Occipital lobe (tissue), 2 donors: Measurements from ENCODE around the gene SNAPC2. TPM values are rescaled to one million over a fixed set of nuclear protein-coding genes. Genes with fewer than 3 reads are reported as not detected.
"Not testable (repeated sequence)": the region's sequence is repeated elsewhere in the genome, so short reads cannot be mapped to it uniquely, and the experiment has no call there.

ENCODE experiments used
- DNase-seq: peaks from one replicate; lab custom pipeline; 2025; lab: John Stamatoyannopoulos, UW
- total RNA-seq: library from RNA; depleted of rRNA; stranded (reverse); fragments of >200 nt; gene quantifications from one replicate; pipeline ENCODE4 v1.2.3, GENCODE V29; 2014

Gene SNAPC2
- total RNA-seq, 1 donor from 2014 or later, result 6.2 TPM

DNA sequence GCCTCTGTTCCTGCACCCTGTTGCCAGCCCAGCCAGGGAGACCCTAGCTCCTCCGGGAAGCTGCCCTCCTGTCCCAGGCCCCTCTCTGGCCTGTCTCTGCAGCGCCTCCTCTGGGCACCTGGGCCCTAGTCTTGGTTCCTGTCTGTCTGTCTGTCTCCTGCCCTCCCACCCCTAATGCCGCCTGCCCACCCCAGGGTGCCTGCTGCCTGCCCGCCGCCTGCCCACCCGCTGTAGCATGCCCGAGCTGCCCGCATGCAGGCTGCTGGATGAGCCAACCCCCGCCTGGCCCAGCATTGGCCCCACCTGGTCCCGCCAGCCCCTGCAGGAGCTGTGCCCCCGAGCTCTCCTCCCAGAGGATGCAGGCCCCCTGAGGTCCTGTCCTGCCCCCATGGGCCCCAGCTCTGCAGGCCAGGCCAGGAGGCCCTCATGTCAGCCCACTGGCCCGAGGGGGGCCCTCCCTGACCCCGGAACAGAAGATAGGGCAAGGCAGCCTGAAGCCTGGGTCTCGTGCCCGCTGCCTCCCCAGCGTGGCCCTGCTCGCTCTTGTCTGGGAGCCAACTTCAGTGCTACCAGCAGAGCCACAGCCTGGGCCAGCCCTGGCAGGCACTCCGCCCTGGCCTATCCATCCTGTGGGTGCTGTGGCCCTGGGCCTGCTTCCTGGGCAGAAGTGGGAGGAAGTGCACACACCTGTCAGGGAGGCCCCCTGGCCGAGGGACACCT, 11.2 kb upstream of the SNAPC2 start:
- DNase-seq, result no peak

DNA sequence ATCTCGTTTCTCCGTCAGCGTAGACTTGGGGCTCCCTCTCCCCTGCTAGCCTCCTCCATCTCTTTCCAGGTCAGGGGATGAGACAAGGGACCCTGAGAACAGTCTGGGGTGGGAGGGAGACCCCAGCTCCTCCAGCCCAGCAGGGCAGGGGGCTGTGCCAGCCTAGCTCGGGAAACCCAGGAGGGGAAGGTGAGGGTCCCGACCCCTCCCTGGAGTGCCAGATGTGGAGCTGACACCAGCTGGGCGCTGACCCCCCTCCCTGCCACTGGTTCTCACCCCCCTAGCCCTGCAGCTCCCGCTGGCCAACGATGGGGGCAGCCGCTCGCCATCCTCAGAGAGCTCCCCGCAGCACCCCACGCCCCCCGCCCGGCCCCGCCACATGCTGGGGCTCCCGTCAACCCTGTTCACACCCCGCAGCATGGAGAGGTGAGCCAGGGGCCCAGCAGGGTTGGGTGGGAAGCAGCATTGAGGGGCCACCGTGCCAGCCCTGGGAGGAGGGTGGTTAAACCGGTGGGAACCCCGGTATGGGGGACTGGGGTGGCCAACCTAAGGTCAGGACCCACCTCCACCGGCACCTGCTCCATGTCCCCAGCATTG, 10.6 kb upstream of the SNAPC2 start:
- DNase-seq, result no peak

DNA sequence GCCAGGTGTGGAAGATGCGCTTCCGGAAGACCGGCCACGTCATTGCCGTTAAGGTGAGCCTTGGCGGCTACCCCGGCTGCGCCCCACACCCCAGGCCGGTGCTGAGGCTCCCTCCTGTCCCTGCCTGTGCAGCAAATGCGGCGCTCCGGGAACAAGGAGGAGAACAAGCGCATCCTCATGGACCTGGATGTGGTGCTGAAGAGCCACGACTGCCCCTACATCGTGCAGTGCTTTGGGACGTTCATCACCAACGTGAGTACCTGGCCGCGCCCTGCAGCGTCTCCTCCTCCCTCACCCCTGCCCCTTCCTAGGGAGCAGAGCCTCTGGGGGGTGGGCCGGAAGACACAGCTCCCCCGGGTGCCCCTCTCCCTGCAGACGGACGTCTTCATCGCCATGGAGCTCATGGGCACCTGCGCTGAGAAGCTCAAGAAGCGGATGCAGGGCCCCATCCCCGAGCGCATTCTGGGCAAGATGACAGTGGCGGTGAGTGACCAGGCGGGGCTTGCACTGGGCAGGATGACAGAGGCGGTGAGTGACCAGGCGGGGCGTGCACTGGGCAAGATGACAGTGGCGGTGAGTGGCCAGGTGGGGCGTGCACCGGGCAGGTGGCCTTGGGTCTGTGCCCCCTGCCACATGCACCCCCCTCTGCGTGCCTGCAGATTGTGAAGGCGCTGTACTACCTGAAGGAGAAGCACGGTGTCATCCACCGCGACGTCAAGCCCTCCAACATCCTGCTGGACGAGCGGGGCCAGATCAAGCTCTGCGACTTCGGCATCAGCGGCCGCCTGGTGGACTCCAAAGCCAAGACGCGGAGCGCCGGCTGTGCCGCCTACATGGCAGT, 9.6 kb upstream of the SNAPC2 start:
- DNase-seq, result no peak

DNA sequence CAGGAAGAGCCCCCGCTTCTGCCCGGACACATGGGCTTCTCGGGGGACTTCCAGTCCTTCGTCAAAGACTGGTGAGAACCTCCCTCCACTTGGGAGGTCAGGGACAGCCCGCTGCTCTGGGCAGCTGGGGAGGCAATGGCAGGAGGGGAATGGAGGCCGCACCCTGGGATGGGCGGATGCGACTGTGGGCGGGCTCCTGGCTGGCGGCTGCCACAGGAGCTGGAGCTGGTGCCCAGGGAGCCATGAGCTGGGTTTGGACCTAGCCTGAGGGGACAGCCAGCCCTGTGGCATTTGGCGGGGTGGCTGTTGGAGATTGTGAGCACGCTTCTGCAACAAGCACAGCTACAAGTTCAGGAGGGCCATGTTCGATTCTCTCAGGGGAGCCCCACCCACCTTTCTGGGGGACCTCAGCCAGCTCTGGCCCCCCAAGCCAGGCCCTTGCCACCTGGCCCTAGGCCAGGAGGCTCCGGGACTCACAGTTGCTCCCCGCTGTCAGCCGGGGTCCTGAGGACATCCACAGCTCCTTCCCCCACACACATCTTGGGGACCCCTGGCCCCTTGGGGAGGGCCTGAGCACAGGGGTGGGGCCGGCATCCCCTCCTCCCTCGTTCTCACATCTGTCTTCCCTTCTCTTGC, 8.5 kb upstream of the SNAPC2 start:
- no peak for DNase-seq

DNA sequence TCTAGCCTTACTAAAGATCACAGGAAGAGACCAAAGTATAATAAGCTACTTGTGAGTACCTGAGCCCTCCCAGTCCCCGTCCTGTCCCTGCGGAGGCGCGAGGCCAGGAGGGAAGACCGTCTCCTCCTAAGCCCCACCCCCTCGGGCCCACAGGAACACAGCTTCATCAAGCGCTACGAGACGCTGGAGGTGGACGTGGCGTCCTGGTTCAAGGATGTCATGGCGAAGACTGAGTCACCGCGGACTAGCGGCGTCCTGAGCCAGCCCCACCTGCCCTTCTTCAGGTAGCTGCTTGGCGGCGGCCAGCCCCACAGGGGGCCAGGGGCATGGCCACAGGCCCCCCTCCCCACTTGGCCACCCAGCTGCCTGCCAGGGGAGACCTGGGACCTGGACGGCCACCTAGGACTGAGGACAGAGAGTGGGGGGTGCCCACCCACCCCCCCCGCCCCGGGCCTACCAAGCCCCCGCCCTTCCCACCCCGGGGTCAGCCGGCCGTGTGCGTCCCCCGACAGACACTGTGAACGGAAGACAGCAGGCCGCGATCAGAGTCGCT, 7.9 kb upstream of the SNAPC2 start:
- no peak for DNase-seq

DNA sequence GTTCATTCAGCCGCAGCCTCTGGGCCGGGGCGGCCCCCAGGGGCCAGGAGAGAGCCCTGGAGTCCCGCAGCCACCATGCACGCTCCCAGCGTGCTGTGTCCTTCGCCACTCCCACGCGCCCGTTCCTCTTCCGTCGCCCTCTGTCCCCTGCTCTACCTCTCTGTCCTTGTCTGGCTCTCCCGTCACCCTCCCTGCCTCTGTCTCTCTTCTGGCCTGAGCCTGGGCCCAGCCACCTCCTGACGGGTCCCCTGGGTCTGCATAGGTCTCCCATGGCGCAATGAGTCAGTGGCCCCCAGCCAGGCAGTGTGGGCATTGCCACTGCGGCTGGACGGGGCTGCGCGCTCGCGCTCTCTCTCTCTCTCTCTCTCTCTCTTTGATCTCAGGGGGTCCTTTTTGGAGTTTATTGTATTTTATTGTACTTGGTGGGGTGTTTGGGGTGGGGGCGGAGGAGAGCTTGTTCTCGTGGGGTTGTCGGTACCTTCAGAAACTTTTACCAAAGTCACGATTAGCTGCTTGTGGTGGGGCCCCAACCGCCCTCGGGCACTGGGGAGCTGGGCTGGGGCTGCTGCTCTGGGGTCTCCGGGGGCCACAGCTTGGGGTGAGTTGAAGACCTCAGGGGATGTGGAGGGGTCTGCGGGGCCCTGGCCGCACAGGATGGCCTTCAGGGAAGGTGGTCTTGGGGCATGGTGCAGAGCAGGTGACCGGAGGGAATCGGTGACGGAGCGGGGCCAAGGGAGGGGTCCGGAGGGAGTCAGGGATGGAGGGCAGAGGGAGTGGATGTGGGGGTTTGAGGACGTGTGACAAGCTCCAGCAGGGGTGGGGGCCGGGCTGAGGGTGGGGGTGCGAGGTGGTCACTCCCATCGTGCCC, 7.2 kb upstream of the SNAPC2 start:
- DNase-seq, result no peak

DNA sequence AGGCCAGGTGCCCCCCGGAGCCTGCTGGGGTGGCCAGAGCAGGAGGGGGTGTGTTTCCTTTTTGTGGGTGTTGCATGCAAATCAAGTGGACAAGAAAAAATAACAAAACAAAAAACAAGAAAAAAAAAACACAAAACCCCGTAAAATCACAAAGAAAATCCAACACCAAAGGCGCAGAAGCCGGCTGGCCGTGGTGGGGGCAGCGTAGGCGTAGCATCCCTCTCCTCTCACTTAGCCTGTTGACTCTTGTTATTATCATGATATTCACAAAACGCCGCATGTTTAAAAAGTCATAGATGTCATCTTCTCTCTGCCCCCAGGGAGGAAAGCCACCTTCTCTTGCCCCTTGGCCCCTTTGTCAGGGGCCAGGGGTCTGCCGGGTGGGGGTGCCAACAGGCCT, 6.5 kb upstream of the SNAPC2 start:
- DNase-seq, result no peak

DNA sequence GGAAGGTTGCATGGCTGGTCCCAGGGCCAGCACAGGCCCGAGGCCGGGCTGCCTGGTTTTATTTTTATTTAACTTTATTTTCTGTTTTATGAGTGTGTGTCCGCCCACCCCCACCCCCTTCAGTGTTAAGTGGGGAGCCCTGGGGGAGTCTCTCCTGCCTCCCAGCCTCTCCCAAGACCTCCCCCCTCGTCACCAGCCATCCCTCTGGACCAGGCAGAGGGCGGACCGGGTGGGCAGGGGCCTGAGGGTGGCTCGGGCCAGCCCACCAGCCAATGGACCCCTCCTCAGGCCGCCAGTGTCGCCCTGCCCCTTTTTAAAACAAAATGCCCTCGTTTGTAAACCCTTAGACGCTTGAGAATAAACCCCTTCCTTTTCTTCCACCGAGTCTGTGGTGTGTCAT, 6.0 kb upstream of the SNAPC2 start:
- DNase-seq, result no peak

DNA sequence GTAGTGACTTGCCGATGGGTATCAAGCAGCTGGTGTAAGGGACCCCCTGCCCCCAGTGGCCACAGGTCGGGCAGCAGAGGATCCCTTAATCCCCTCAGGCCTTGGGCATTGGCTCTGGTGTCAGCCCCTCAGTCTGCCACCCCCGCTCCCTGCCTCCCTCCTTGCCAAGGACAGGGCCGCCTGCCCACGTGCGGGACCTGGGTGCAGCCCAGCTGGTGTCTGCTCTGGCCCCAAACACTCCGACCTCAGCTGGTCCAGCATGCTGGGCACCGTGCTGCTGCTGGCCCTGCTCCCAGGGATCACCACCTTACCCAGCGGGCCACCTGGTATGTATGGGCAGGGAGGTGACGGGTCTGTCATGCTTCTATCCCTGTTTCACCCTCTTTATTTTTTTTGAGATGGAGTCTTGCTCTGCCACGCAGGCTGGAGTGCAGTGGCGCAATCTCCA, 5.5 kb upstream of the SNAPC2 start, which contains the start of gene TGFBR3L:
TGFBR3L (plus strand) TSS at position 233 of the 448 bp plus-strand sequence.
- DNase-seq, result no peak

DNA sequence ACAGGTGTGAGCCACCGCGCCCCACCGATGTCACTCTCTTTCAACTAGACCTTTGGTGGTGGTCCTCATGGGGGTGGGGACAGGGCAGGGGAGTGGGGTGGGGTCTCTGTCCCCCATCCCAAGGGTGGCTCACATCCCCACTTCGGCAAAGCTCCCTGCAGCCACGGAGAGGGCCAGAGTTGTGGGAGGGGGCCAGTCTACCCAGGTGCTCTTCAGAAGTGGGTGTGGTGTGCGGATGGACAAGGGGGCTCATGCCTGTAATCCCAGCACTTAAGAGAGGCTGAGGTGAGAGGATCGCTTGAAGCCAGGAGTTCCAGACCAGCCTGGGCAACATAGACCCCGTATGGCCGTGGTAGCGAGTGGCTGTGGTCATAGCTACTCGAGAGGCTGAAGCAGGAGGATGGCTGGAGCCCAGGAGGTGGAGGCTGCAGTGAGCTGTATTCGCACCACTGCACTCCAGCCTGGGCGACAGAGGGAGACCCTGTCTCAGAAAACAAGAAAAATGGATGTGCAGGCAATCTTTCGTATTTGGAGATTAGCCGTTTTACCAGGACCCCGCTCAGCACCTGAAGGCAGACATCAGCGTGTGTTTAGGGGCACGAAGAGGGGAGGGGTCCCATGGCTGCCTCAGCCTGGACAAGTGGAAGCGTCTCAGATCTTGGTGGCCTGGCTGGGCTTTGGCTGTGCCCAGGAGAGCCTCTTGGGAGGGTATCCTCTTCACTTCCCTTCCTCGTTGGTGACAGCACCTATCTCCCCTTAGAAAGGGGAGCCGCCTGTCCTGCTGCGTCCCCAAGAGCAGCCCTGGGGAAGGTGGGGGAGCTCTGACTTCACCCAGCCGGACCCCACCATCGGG, 4.7 kb upstream of the SNAPC2 start:
- DNase-seq, result no peak

DNA sequence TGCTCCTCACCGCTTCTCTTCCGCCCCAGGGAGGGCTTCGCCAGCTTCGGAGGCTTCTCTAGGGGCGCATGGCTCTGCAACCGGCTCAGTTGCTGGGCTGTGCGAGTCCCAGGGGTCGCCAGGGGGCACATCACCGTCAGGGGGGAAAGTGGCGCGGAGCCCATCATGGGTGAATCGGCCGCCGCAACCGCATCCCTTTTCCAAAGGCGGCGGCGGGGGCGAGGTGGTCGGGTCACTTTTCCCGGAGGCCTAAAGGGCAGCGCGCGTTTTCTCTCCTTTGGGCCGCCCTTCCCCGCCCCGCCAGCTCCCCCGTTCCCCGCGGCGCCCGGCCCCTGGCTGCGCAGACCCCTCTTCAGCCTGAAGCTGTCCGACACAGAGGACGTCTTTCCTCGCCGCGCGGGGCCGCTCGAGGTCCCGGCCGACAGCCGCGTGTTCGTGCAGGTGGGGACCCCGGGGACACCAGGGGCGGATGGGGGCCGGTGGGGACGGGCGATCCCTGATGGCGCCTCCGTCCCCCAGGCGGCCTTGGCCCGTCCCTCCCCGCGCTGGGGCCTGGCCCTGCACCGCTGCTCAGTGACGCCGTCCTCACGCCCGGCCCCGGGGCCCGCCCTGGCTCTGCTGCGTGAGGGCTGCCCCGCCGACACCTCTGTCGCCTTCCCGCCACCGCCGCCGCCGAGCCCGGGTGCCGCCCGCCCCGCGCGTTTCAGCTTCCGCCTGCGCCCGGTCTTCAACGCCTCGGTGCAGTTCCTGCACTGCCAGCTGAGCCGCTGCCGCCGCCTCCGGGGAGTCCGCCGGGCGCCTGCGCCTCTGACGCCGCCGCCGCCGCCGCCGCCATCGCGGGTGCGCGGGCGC, 3.8 kb upstream of the SNAPC2 start:
- no peak for DNase-seq

DNA sequence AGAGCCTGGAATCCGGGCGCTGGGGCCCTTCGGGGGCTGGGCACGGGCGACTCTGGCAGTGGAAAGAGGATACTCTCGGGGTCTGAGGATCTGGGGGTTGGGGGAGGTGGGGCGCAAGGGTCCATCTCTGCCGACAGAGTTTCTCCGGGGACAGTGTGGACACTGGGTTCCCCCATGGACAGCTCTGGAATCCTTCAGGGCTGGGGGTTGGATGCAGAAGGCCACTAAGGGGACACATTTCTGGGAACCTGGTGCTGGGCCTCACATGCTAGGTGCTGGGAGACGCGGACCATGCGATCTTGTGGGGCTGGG, 3.2 kb upstream of the SNAPC2 start:
- no peak for DNase-seq

DNA sequence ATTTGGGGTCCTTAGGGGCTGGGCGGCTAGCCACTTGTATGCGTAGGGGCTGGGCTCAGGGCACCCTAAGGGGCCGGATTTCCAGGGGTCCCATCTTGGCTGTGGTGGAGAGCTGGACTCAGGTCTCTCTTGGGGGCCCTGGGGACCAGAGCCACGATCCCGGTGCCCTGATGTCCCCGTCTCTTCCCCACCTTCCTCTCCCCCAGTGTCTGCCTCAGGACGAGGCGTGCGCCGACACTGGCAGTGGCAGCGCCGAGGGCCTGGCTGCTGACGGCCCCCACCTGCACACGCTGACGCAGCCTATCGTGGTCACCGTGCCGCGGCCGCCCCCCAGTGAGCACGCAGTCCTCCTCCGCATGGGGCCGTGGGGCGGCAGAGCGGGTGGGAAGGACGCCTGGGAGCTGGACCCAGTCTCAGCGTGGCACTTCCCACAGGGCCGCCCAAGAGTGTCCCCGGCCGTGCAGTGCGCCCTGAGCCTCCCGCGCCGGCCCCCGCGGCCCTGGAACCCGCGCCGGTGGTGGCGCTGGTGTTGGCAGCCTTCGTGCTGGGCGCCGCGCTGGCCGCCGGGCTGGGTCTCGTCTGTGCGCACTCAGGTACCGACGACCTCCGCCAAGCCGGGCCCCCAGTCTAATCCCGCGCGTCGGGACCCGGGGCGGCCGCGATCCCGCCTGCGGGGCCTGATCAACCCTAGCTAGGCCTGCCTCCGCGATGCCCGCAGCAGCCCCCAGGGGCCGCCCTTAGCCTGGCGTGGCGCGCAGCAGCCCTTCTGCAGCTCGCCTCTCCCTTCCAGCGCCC, 2.7 kb upstream of the SNAPC2 start:
- peak; percentile 36 for DNase-seq

DNA sequence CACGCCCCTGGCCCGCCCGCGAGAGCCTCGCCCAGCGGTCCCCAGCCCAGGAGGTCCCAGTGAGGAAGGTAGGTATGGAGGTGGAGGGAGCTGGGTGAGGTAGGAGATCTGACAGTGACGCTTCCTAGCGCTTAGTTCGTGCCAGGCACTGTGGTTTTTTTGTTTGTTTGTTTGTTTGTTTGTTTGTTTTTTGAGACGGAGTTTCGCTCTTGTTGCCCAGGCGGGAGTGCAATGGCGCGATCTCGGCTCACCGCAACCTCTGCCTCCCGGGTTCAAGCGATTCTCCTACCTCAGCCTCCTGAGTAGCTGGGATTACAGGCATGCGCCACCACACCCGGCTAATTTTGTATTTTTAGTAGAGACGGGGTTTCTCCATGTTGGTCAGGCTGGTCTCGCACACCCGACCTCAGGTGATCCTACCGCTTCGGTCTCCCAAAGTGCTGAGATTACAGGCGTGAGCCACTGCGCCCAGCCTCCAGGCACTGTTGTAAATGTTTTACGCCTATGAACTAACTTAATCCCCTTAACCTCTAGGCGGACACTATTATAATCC, 2.0 kb upstream of the SNAPC2 start:
- DNase-seq, result not testable (repeated sequence)

DNA sequence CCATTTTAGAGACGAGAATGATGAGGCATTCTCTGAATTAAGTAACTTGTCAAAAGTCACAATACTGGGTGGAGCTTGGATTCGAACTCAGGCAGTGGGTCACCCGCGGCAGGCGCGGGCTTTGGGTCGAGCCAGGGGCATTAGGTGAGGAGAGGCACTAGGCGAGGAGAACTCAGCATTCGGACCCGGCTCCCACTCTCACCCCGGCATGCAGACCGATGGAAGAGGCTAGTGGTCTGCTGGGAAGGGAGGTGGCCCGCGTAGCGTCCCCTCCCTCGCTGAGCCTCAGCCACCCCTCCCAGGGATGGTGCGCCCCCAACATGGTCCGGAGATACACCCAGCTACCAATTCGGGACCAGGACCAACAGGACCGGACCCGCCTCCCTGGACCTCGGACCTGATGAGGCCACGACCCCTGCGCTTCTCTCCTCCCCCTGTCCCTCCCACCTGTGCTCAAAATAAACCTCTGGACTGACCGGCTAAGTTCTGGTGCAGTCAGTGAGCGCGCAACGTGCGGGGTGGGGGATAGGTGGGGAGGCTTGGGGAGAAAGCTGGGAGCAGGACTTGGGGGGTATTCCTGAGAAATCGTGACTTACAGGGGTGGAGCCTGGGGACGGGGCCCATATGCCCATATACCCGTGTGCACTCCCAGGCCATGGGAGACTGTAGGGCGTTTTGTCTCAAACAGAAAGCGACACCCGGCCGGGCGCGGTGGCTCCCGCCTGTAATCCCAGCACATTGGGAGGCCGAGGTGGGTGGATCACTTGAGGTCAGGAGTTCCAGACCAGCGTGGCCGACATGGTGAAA, 1.3 kb upstream of the SNAPC2 start:
- DNase-seq, result no peak

DNA sequence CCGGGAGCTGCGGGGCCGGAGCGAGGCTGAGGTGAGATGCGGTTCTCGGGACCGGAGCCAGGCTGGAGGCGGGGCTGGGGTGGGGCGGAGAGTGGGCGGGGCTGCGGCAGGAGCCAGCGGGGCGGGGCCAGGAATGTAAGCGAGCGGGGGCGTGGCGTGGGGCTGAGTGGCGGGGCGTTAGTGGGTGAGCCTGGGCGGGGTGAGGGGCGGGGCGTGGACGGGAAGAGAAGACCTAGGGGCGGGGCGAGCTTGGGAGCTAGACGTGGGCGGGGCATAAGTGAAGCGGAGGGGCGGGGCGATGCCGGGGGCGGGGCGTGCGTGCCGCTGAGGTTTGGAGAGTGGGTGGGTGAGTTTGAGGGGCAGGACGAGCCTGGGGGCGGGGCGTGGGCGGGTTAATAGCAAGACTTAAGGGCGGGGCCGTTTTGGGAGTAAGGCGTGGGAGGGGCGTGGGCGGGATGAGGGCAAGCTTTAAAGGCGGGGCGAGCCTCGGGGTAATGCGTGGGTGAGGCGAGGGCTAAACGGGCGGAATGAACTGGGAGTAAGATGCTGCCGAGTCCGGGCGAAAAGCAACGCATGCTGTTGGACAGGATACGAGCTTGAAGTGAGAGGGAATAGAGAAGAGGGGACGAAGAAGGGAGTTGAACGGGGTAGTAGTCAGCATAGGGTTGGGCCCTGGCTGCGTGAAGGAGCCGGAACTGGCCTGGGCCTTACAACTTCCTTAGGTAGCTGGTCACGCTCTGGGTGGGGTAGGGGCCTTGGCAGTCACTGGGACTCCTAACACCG, 572 bp downstream of the SNAPC2 start:
- DNase-seq, result peak; percentile 96
